SJSA1 (cell line): ENCODE results near the gene STEAP2. TPM values are rescaled to one million over a fixed set of nuclear protein-coding genes. Genes with fewer than 3 reads are reported as not detected.

Source experiments
- DNase-seq, 2 experiments: peaks; one replicate each; pipeline ENCODE4 v3.0.0-alpha.2; 2015 to 2020; ENCODE audit warnings: low spot score in 2 of 2, low read depth in 1 of 2
- H3K27ac ChIP-seq: fragments of 250-450 bp; sonication (Bioruptor Pico); 2 replicates; pipeline ENCODE4 v1.5.1; 2020; ENCODE audit warnings: mild to moderate bottlenecking, moderate library complexity
- H3K27me3 ChIP-seq: fragments of 250-450 bp; sonication (Bioruptor Pico); replicated peaks from 2 replicates; pipeline ENCODE4 v1.5.1; 2020; ENCODE audit warnings: mild to moderate bottlenecking, moderate library complexity
- H3K36me3 ChIP-seq: fragments of 250-450 bp; sonication (Bioruptor Pico); 2 replicates; pipeline ENCODE4 v1.5.1; 2020; ENCODE audit warnings: mild to moderate bottlenecking
- H3K4me1 ChIP-seq: fragments of 250-450 bp; sonication (Bioruptor Pico); replicated peaks from 2 replicates; pipeline ENCODE4 v1.6.1; 2021; ENCODE audit warnings: mild to moderate bottlenecking
- H3K4me3 ChIP-seq: fragments of 250-450 bp; sonication (Bioruptor Pico); 2 replicates; pipeline ENCODE4 v1.5.1; 2020; ENCODE audit warnings: mild to moderate bottlenecking
- H3K9me3 ChIP-seq: fragments of 250-450 bp; sonication (Bioruptor Pico); replicated peaks from 2 replicates; pipeline ENCODE4 v1.5.1; 2020; ENCODE audit warnings: mild to moderate bottlenecking
- total RNA-seq: library from RNA; depleted of rRNA; stranded (reverse); fragments of >200 nt; shearing (Covaris generic); gene quantifications from 2 replicates; pipeline ENCODE4 v1.2.3, GENCODE V29; 2014; rRNA removed

STEAP2 gene
- total RNA-seq, result 2.4 and 3.3 TPM in 2 replicates

GRCh38 chr7:90211391-90212148, at the start of gene STEAP2:
TSS of gene STEAP2 (plus strand) at chr7:90211740. CDS start at chr7:90225083, 13,343 bp downstream.
- H3K36me3 ChIP-seq, result no peaks in the 10 kb centered on the region
- no peaks in the 10 kb centered on the region for H3K9me3 ChIP-seq
- H3K27me3 ChIP-seq, result no peaks in the 10 kb centered on the region
- H3K4me3 ChIP-seq, result peak within 1 kb of the TSS; percentile 48
- H3K27ac ChIP-seq, result no peak within 1 kb of the TSS
- H3K4me1 ChIP-seq, result peaks cover 11% of the 10 kb centered on the region
- peak; percentile 87 to 94 for DNase-seq

- DNase-seq, result no peak
- H3K4me3 ChIP-seq, result no peak overlapping the region
- H3K4me1 ChIP-seq, result no peaks in the 10 kb centered on the region
- no peaks in the 10 kb centered on the region for H3K9me3 ChIP-seq
- H3K27me3 ChIP-seq, result no peaks in the 10 kb centered on the region
- H3K36me3 ChIP-seq, result peaks cover 5% of the 10 kb centered on the region; the same call in 1 of the 2 replicates
- no peak overlapping the region for H3K27ac ChIP-seq
Measured at GRCh38 chr7:90163534-90163933, 48.0 kb upstream of the STEAP2 start.

GRCh38 chr7:90165724-90166123, 45.8 kb upstream of the STEAP2 start:
- no peak for DNase-seq

GRCh38 chr7:90166153-90166552, 45.4 kb upstream of the STEAP2 start:
- no peaks in the 10 kb centered on the region for H3K4me1 ChIP-seq
- no peaks in the 10 kb centered on the region for H3K9me3 ChIP-seq
- DNase-seq, result no peak
- H3K4me3 ChIP-seq, result no peak overlapping the region
- H3K27me3 ChIP-seq, result no peaks in the 10 kb centered on the region
- peaks cover 5% of the 10 kb centered on the region; the same call in 1 of the 2 replicates for H3K36me3 ChIP-seq
- H3K27ac ChIP-seq, result no peak overlapping the region

More at GRCh38 chr7:90165724-90166123, 45.8 kb upstream of the STEAP2 start:
- H3K4me1 ChIP-seq, result no peaks in the 10 kb centered on the region
- no peak overlapping the region for H3K27ac ChIP-seq
- no peaks in the 10 kb centered on the region for H3K27me3 ChIP-seq
- H3K9me3 ChIP-seq, result no peaks in the 10 kb centered on the region
- peaks cover 5% of the 10 kb centered on the region; the same call in 1 of the 2 replicates for H3K36me3 ChIP-seq
- no peak overlapping the region for H3K4me3 ChIP-seq

GRCh38 chr7:90167361-90167760, 44.2 kb upstream of the STEAP2 start:
- Histone ChIP-seq H3K9me3 (no peaks in the 10 kb centered on the region), H3K4me3 (no peak overlapping the region), H3K27me3 (no peaks in the 10 kb centered on the region), H3K36me3 (peaks cover 5% of the 10 kb centered on the region; the same call in 1 of the 2 replicates), H3K27ac (no peak overlapping the region), H3K4me1 (no peaks in the 10 kb centered on the region)
- no peak for DNase-seq

- Histone ChIP-seq H3K27ac (no peak overlapping the region), H3K4me3 (no peak overlapping the region), H3K9me3 (no peaks in the 10 kb centered on the region), H3K36me3 (no peaks in the 10 kb centered on the region), H3K4me1 (peaks cover 14% of the 10 kb centered on the region), H3K27me3 (no peaks in the 10 kb centered on the region)
- no peak for DNase-seq
Measured at GRCh38 chr7:90169891-90170290, 41.6 kb upstream of the STEAP2 start.

- Histone ChIP-seq H3K36me3 (no peaks in the 10 kb centered on the region), H3K9me3 (no peaks in the 10 kb centered on the region), H3K27me3 (no peaks in the 10 kb centered on the region), H3K4me3 (no peak overlapping the region), H3K27ac (no peak overlapping the region), H3K4me1 (peaks cover 21% of the 10 kb centered on the region)
- no peak for DNase-seq
Measured at GRCh38 chr7:90172121-90172520, 39.4 kb upstream of the STEAP2 start.

- Histone ChIP-seq H3K9me3 (no peaks in the 10 kb centered on the region), H3K36me3 (no peaks in the 10 kb centered on the region), H3K27me3 (no peaks in the 10 kb centered on the region), H3K4me3 (no peak overlapping the region), H3K27ac (no peak overlapping the region), H3K4me1 (peaks cover 25% of the 10 kb centered on the region)
- DNase-seq, result no peak
Measured at GRCh38 chr7:90172624-90173023, 38.9 kb upstream of the STEAP2 start.

GRCh38 chr7:90173127-90173844, 38.3 kb upstream of the STEAP2 start:
- Histone ChIP-seq H3K36me3 (no peaks in the 10 kb centered on the region), H3K9me3 (no peaks in the 10 kb centered on the region), H3K27ac (no peak overlapping the region), H3K27me3 (no peaks in the 10 kb centered on the region), H3K4me1 (peaks cover 32% of the 10 kb centered on the region), H3K4me3 (no peak overlapping the region)
- DNase-seq, result no peak

- no peak overlapping the region for H3K27ac ChIP-seq
- H3K4me3 ChIP-seq, result no peak overlapping the region
- no peaks in the 10 kb centered on the region for H3K36me3 ChIP-seq
- no peaks in the 10 kb centered on the region for H3K9me3 ChIP-seq
- peaks cover 54% of the 10 kb centered on the region for H3K4me1 ChIP-seq
- DNase-seq, result no peak
- no peaks in the 10 kb centered on the region for H3K27me3 ChIP-seq
Measured at GRCh38 chr7:90175667-90176066, 35.9 kb upstream of the STEAP2 start.

GRCh38 chr7:90176195-90176594, 35.3 kb upstream of the STEAP2 start:
- no peak for DNase-seq
- Histone ChIP-seq H3K4me1 (peaks cover 55% of the 10 kb centered on the region), H3K9me3 (no peaks in the 10 kb centered on the region), H3K27me3 (no peaks in the 10 kb centered on the region), H3K36me3 (no peaks in the 10 kb centered on the region), H3K4me3 (no peak overlapping the region), H3K27ac (no peak overlapping the region)

- no peaks in the 10 kb centered on the region for H3K27me3 ChIP-seq
- no peaks in the 10 kb centered on the region for H3K9me3 ChIP-seq
- DNase-seq, result no peak
- no peaks in the 10 kb centered on the region for H3K36me3 ChIP-seq
- H3K27ac ChIP-seq, result peak overlapping the region; percentile 82
- H3K4me1 ChIP-seq, result peaks cover 54% of the 10 kb centered on the region
- no peak overlapping the region for H3K4me3 ChIP-seq
Measured at GRCh38 chr7:90178166-90178565, 33.4 kb upstream of the STEAP2 start.

GRCh38 chr7:90178679-90179278, 32.8 kb upstream of the STEAP2 start:
- DNase-seq, result peak; percentile 79 to 89
- no peaks in the 10 kb centered on the region for H3K27me3 ChIP-seq
- H3K9me3 ChIP-seq, result no peaks in the 10 kb centered on the region
- no peak overlapping the region for H3K4me3 ChIP-seq
- no peaks in the 10 kb centered on the region for H3K36me3 ChIP-seq
- peak overlapping the region; percentile 82 for H3K27ac ChIP-seq
- H3K4me1 ChIP-seq, result peaks cover 48% of the 10 kb centered on the region
